ENCODE data around the gene RTN4.
"Not testable (repeated sequence)": the region's sequence is repeated elsewhere in the genome, so short reads cannot be mapped to it uniquely, and the experiment has no call there.

The RTN4 gene

GRCh38 chr2:54997826-54998225 is 52.4 kb downstream of the RTN4 start:
- Mint-ChIP-seq H3K27ac (no peak overlapping the region), H3K9me3 (no peaks in the 10 kb centered on the region)

GRCh38 chr2:54995553-54995952 is 54.7 kb downstream of the RTN4 start:
- H3K27me3 Mint-ChIP-seq, result no peaks in the 10 kb centered on the region
- H3K27ac Mint-ChIP-seq, result no peak overlapping the region
- no peaks in the 10 kb centered on the region for H3K9me3 Mint-ChIP-seq
- peaks cover 3 to 4% of the 10 kb centered on the region in 2 donors for H3K36me3 Mint-ChIP-seq
- H3K4me1 Mint-ChIP-seq, result peaks cover 29 to 75% of the 10 kb centered on the region in 2 donors
- no peak overlapping the region for H3K4me3 Mint-ChIP-seq
- DNase-seq (no peak), ATAC-seq (replicated peaks) (peak; percentile 63 to 88)

More at GRCh38 chr2:54997826-54998225, 52.4 kb downstream of the RTN4 start:
- ATAC-seq (replicated peaks) (no peak), DNase-seq (no peak)
- Mint-ChIP-seq H3K4me1 (peaks cover 28 to 73% of the 10 kb centered on the region in 2 donors), H3K4me3 (no peak overlapping the region), H3K36me3 (peaks cover 3 to 4% of the 10 kb centered on the region in 2 donors), H3K27me3 (no peaks in the 10 kb centered on the region)

GRCh38 chr2:54990694-54991093 is 59.6 kb downstream of the RTN4 start:
- Mint-ChIP-seq H3K36me3 (peaks cover 13% of the 10 kb centered on the region in 2 donors), H3K4me1 (peaks cover 13 to 45% of the 10 kb centered on the region in 2 donors)
- not testable (repeated sequence) for H3K27me3 Mint-ChIP-seq; H3K9me3 Mint-ChIP-seq; ATAC-seq (replicated peaks); H3K27ac Mint-ChIP-seq; H3K4me3 Mint-ChIP-seq; DNase-seq

GRCh38 chr2:54988612-54989011 is 61.6 kb downstream of the RTN4 start:
- Mint-ChIP-seq H3K9me3 (no peaks in the 10 kb centered on the region), H3K4me1 (peaks cover 9 to 28% of the 10 kb centered on the region in 2 donors)
- no peak for ATAC-seq (replicated peaks)

GRCh38 chr2:54986264-54986663 is 64.0 kb downstream of the RTN4 start:
- Mint-ChIP-seq H3K36me3 (peaks cover 20 to 23% of the 10 kb centered on the region in 2 donors), H3K4me1 (peaks cover 5 to 16% of the 10 kb centered on the region in 2 donors)
- DNase-seq, result no peak

More at GRCh38 chr2:54988612-54989011, 61.6 kb downstream of the RTN4 start:
- Mint-ChIP-seq H3K27me3 (no peaks in the 10 kb centered on the region), H3K27ac (no peak overlapping the region), H3K4me3 (no peak overlapping the region), H3K36me3 (peaks cover 17 to 18% of the 10 kb centered on the region in 2 donors)
- no peak for DNase-seq

GRCh38 chr2:54984476-54984875 is 65.8 kb downstream of the RTN4 start:
- DNase-seq (no peak), ATAC-seq (replicated peaks) (no peak)
- Mint-ChIP-seq H3K4me3 (no peak overlapping the region), H3K27me3 (no peaks in the 10 kb centered on the region), H3K9me3 (no peaks in the 10 kb centered on the region), H3K27ac (no peak overlapping the region), H3K36me3 (peaks cover 24 to 28% of the 10 kb centered on the region in 2 donors), H3K4me1 (peaks cover 9 to 21% of the 10 kb centered on the region in 2 donors)

More at GRCh38 chr2:54986264-54986663, 64.0 kb downstream of the RTN4 start:
- Mint-ChIP-seq H3K9me3 (no peaks in the 10 kb centered on the region), H3K27me3 (no peaks in the 10 kb centered on the region), H3K27ac (no peak overlapping the region), H3K4me3 (no peak overlapping the region)
- ATAC-seq (replicated peaks), result no peak

- no peaks in the 10 kb centered on the region for H3K9me3 Mint-ChIP-seq
- no peak overlapping the region for H3K4me3 Mint-ChIP-seq
- ATAC-seq (replicated peaks) (no peak), DNase-seq (no peak)
- H3K27me3 Mint-ChIP-seq, result no peaks in the 10 kb centered on the region
- H3K27ac Mint-ChIP-seq, result no peak overlapping the region
- H3K4me1 Mint-ChIP-seq, result peaks cover 11 to 16% of the 10 kb centered on the region in 2 donors
- peaks cover 24 to 33% of the 10 kb centered on the region in 2 donors for H3K36me3 Mint-ChIP-seq
Measured at GRCh38 chr2:54983345-54984220, 66.7 kb downstream of the RTN4 start.

GRCh38 chr2:54981385-54981784 is 68.9 kb downstream of the RTN4 start:
- no peaks in the 10 kb centered on the region for H3K27me3 Mint-ChIP-seq
- H3K4me3 Mint-ChIP-seq, result no peak overlapping the region
- DNase-seq (no peak), ATAC-seq (replicated peaks) (no peak)
- no peak overlapping the region for H3K27ac Mint-ChIP-seq
- peaks cover 24 to 40% of the 10 kb centered on the region in 2 donors for H3K36me3 Mint-ChIP-seq
- no peaks in the 10 kb centered on the region for H3K9me3 Mint-ChIP-seq
- peaks cover 20 to 25% of the 10 kb centered on the region in 2 donors for H3K4me1 Mint-ChIP-seq

GRCh38 chr2:54979321-54980044 is 70.8 kb downstream of the RTN4 start:
- peaks cover 22 to 30% of the 10 kb centered on the region in 2 donors for H3K4me1 Mint-ChIP-seq
- peaks cover 19 to 41% of the 10 kb centered on the region in 2 donors for H3K36me3 Mint-ChIP-seq
- DNase-seq (no peak), ATAC-seq (replicated peaks) (no peak)
- H3K9me3 Mint-ChIP-seq, result no peaks in the 10 kb centered on the region
- H3K4me3 Mint-ChIP-seq, result no peak overlapping the region
- no peaks in the 10 kb centered on the region for H3K27me3 Mint-ChIP-seq
- H3K27ac Mint-ChIP-seq, result no peak overlapping the region

- H3K9me3 Mint-ChIP-seq, result no peaks in the 10 kb centered on the region
- H3K36me3 Mint-ChIP-seq, result peaks cover 18 to 40% of the 10 kb centered on the region in 2 donors
- no peak overlapping the region for H3K4me3 Mint-ChIP-seq
- H3K4me1 Mint-ChIP-seq, result peaks cover 17 to 30% of the 10 kb centered on the region in 2 donors
- H3K27ac Mint-ChIP-seq, result no peak overlapping the region
- DNase-seq (no peak), ATAC-seq (replicated peaks) (peak in 1 of 2 donors; percentile 33)
- no peaks in the 10 kb centered on the region for H3K27me3 Mint-ChIP-seq
Measured at GRCh38 chr2:54977149-54977548, 73.1 kb downstream of the RTN4 start.

- Mint-ChIP-seq H3K4me1 (peaks cover 17 to 29% of the 10 kb centered on the region in 2 donors), H3K4me3 (no peak overlapping the region), H3K36me3 (peaks cover 17 to 40% of the 10 kb centered on the region in 2 donors), H3K27ac (peak overlapping the region; percentile 65), H3K27me3 (no peaks in the 10 kb centered on the region), H3K9me3 (no peaks in the 10 kb centered on the region)
- DNase-seq (no peak), ATAC-seq (replicated peaks) (no peak)
Measured at GRCh38 chr2:54975598-54976492, 74.4 kb downstream of the RTN4 start.

- Mint-ChIP-seq H3K27ac (no peak overlapping the region), H3K36me3 (peaks cover 14 to 37% of the 10 kb centered on the region in 2 donors), H3K4me1 (peaks cover 14 to 23% of the 10 kb centered on the region in 2 donors), H3K4me3 (no peak overlapping the region), H3K9me3 (no peaks in the 10 kb centered on the region), H3K27me3 (no peaks in the 10 kb centered on the region)
- DNase-seq (no peak), ATAC-seq (replicated peaks) (no peak)
Measured at GRCh38 chr2:54975175-54975574, 75.1 kb downstream of the RTN4 start.

GRCh38 chr2:54969940-54970338 is 80.3 kb downstream of the RTN4 start:
- peaks cover 8 to 15% of the 10 kb centered on the region in 2 donors for H3K4me1 Mint-ChIP-seq
- DNase-seq (no peak), ATAC-seq (replicated peaks) (no peak)
- H3K4me3 Mint-ChIP-seq, result no peak overlapping the region
- H3K27ac Mint-ChIP-seq, result no peak overlapping the region
- peaks cover 3 to 4% of the 10 kb centered on the region in 2 donors for H3K9me3 Mint-ChIP-seq
- peaks cover 24 to 43% of the 10 kb centered on the region in 2 donors for H3K36me3 Mint-ChIP-seq
- no peaks in the 10 kb centered on the region for H3K27me3 Mint-ChIP-seq
